Measurements from ENCODE around the gene ZNF606. TPM values are rescaled to one million over a fixed set of nuclear protein-coding genes. Genes with fewer than 3 reads are reported as not detected.

Gene ZNF606
- polyA plus RNA-seq, 2 of the 4 experiments (the other 2 are of a cell fraction) = 4.5 to 5.1 TPM

GRCh38 chr19:58001895-58002369, 688 bp downstream of the ZNF606 start (continued):
- no peak for TF ChIP-seq EHMT2 (IDR thresholded peaks at IDR 0.05; ENCODE audit: low read depth)

GRCh38 chr19:58000677-58001076, 1.9 kb downstream of the ZNF606 start:
- Histone ChIP-seq H3K9me3 (peaks cover 97% of the 10 kb centered on the region), H3K4me3 (no peak overlapping the region)
- CTCF ChIA-PET = interaction anchor here (4.9 kb wide), 1 partner anchor 14 kb away, joined by 17 read pairs; no protein-coding TSS in a partner anchor

GRCh38 chr19:57992841-57993240, 9.8 kb downstream of the ZNF606 start:
- no peak overlapping the region for H3K27ac ChIP-seq
- H3K9me3 ChIP-seq = peaks cover 96% of the 10 kb centered on the region
- no peaks in the 10 kb centered on the region for H3K4me1 ChIP-seq
- ATAC-seq = no peak
- no peak overlapping the region for H3K4me2 ChIP-seq
- DNase-seq (ENCODE audit: low read depth in 1 of 2, low spot score in 1 of 2) = no peak
- WGBS (ENCODE audit: missing lambda C conversion rate) = 26% methylated on average over 1 of the region's 1 CpG
- no peak for FAIRE-seq
- H3K4me3 ChIP-seq = no peak overlapping the region
- no peak for TF ChIP-seq SREBF2 (IDR thresholded peaks at IDR 0.05)
- TF ChIP-seq ELK1 (IDR thresholded peaks at IDR 0.05; ENCODE audit: low read depth, low read length) = no peak
- no peak for TF ChIP-seq JUN (IDR thresholded peaks at IDR 0.05)
- TF ChIP-seq ATOH8 (CRISPR knock-in tag; IDR thresholded peaks at IDR 0.05; ENCODE audit: low read depth) = no peak
- TF ChIP-seq KDM1A (IDR thresholded peaks at IDR 0.05; ENCODE audit: low read depth) = no peak
- TF ChIP-seq FOSB (CRISPR knock-in tag; IDR thresholded peaks at IDR 0.05) = no peak
- no peak for TF ChIP-seq HOXB5 (CRISPR knock-in tag; IDR thresholded peaks at IDR 0.05)
- no peak for TF ChIP-seq TFCP2L1 (CRISPR knock-in tag; IDR thresholded peaks at IDR 0.05)
- no peak for TF ChIP-seq ZNF302 (CRISPR knock-in tag; IDR thresholded peaks at IDR 0.05)
- TF ChIP-seq RAD21 (conservative IDR thresholded peaks at IDR 0.05 in 1 of 2, IDR thresholded peaks at IDR 0.05 in 1 of 2) = no peak
- TF ChIP-seq POLR2AphosphoS2 (conservative IDR thresholded peaks at IDR 0.05; ENCODE audit: low read length) = no peak
- no peak for TF ChIP-seq HMGXB4 (CRISPR knock-in tag; IDR thresholded peaks at IDR 0.05; ENCODE audit: borderline replicate concordance)
- ChIA-PET POLR2A (no interaction called here), CTCF (interaction anchor here (0.7 kb wide), 1 partner anchor 1268 kb away, joined by 3 read pairs; no protein-coding TSS in a partner anchor)

More at GRCh38 chr19:58000677-58001076, 1.9 kb downstream of the ZNF606 start:
- 90% methylated on average over 3 of the region's 4 CpGs for WGBS (ENCODE audit: missing lambda C conversion rate)
- FAIRE-seq (no peak), DNase-seq (ENCODE audit: low read depth in 1 of 2, low spot score in 1 of 2) (no peak), ATAC-seq (no peak)
- H3K27ac ChIP-seq = no peak overlapping the region
- no peaks in the 10 kb centered on the region for H3K4me1 ChIP-seq
- POLR2A ChIA-PET = no interaction called here
- H3K4me2 ChIP-seq = no peak overlapping the region
- TF ChIP-seq EHMT2 (IDR thresholded peaks at IDR 0.05; ENCODE audit: low read depth) (no peak), NFE2L2 (conservative IDR thresholded peaks at IDR 0.05; ENCODE audit: low read length) (no peak), EHF (CRISPR knock-in tag; IDR thresholded peaks at IDR 0.05) (no peak), HOXA7 (CRISPR knock-in tag; IDR thresholded peaks at IDR 0.05) (no peak), MAFK (IDR thresholded peaks at IDR 0.05; ENCODE audit: partially characterized antibody) (peak; percentile 51), GATA3 (IDR thresholded peaks at IDR 0.05; ENCODE audit: borderline replicate concordance) (no peak), USF2 (IDR thresholded peaks at IDR 0.05) (no peak)

All from A549 (cell line).